A172 (cell line): ENCODE measurements around the gene TADA3. TPM values are rescaled to one million over a fixed set of nuclear protein-coding genes. Genes with fewer than 3 reads are reported as not detected.
A peak's percentile ranks its signal among the peaks of the same experiment; 100 is the strongest.
"Not testable (repeated sequence)": the region's sequence is repeated elsewhere in the genome, so short reads cannot be mapped to it uniquely, and the experiment has no call there.

ENCODE experiments used
- DNase-seq: peaks from one replicate; pipeline ENCODE4 v3.0.0-alpha.2; 2015; ENCODE audit warnings: low spot score
- total RNA-seq: library from RNA; depleted of rRNA; stranded (reverse); fragments of >200 nt; shearing (Covaris generic); gene quantifications from 2 replicates; pipeline ENCODE4 v1.2.3, GENCODE V29; 2014

TADA3 gene
- total RNA-seq, 1 experiment from 2014 or later = 150 TPM

DNA sequence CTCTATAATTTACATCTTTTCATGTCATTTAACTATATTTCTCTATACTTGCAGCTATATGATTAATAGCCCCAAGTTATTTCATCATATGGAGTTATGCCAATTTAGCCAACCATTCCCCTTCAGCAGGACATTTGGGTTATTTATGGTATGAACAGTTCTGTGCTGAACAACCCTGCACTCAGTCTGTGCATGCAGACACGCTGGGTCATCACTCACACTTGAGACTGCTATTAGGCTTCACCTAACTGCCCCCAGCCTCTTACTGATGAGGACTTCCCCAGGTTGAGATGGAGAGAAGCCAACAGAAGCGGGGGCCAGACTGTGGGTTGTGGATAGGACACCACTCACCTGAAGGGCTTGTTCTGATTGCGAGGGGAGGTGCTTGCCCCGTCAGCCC, 7.3 kb downstream of the TADA3 start:
- DNase-seq = no peak

DNA sequence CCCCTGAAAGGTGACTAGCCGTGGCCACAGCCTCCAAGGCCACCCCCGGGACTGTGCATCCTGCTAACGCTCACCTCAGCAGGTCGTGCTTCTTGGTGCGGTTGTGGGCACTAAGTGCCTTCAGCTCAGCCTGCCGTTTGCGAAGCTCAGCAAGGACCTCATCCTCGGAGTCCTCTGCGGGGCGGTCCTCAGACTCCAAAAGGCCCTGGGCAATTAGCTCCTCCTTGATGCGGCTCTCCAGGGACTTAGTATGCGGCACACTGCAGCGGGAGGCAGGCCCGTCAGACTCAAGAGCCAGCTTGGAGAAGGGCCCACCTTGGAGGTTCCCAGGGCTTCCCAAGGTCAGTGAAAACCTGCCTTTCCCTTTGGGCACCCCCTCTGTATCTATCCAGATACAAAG, 8.3 kb downstream of the TADA3 start:
- no peak for DNase-seq

DNA sequence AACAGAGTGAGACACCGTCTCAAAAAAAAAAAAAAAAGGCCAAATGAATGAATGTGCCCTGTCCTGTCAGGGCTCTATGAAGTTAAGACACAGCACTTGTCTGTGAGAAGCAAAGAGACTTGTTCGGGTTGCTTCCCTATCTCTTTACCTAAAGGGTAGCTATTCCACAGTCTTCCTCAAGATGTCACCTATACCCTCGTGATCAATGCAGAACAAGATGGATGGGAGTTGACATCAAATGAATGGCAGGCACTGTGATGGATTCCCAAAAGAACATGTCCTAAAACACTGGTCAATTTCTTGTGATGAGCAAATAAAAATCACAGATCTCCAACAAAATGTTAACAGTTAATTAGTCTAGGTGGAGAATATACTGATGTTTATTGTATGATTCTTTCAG, 9.5 kb downstream of the TADA3 start:
- DNase-seq = no peak

DNA sequence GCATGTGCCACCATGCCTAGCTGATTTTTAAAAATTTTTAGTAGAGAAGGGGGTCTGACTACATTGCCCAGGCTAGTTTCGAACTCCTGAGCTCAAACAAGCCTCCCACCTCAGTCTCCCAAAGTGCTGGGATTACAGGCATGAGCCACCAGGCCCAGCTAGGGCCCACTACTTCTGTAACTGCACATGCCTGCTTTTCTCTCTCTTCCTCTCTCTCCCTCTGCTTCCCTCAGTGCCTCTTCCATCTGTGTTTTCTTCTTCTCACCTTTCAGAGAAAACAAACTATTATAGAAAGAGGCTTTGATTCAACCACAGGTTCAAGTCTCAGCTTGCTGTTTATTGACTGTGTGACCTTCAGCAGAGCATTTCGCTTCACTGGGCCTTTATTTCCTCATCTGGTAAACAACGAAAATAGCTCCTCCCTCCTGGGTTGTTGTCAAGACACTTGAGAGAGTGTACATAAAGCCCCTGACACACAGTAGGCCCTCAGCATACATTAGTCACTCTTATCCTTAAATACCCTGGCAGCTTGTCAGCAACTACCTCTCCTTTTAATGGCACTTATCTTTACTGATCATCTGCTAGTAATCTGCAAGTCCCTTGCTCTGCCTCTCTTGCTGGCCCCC, 10.2 kb downstream of the TADA3 start:
- DNase-seq = no peak

DNA sequence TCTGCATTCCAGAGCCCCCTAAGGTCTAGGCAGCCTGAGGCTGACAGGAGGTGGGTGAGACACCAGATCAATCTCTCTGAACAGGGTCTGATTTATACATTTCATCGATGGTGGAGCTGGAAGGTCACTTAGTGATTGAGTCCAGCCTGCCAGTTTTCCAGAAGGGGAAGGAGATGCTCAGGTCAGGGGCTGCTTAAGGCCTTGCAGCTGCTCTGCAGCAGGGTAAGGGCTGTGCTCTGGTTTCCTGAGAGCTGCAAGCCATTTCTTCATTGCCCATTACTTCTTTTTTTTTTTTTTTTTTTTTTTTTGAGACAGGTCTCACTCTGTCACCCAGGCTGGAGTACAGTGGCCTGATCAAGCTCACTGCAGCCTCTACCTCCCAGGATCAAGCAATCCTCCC, 10.7 kb downstream of the TADA3 start:
- DNase-seq = no peak

DNA sequence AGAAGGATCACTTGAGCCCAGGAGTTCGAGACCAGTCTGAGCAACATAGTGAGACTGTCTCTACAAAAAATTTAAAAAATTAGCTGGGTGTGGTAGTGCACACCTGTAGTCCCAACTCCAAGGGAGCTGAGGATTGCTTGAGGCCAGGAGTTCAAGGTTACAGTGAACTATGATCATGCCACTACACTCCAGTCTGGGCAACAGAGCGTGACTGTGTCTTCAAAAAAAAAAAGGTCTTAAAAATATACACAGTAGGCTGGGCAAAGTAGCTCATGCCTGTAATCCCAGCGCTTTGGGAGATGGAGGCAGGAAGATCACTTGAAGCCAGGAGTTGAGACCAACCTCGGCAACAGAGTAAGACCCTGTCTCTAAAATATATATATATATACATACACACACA, 11.4 kb downstream of the TADA3 start:
- DNase-seq = no peak

DNA sequence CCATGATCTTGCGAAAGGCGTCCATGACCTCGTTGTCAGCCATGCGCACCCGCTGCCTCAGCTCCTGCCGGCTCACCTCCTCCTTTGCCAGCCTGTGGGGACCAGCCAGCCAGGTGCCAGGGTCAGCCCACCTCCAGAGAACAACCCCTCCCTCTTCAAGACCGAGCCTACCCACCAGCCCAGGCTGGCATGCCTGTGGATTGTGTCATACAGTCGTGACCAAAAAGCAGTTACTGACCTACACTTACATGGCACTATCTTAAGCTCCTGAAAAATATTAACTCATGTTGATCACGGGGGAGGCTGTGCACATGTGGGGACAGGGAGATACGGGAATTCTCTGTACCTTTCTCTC, 11.8 kb downstream of the TADA3 start:
- DNase-seq = no peak

DNA sequence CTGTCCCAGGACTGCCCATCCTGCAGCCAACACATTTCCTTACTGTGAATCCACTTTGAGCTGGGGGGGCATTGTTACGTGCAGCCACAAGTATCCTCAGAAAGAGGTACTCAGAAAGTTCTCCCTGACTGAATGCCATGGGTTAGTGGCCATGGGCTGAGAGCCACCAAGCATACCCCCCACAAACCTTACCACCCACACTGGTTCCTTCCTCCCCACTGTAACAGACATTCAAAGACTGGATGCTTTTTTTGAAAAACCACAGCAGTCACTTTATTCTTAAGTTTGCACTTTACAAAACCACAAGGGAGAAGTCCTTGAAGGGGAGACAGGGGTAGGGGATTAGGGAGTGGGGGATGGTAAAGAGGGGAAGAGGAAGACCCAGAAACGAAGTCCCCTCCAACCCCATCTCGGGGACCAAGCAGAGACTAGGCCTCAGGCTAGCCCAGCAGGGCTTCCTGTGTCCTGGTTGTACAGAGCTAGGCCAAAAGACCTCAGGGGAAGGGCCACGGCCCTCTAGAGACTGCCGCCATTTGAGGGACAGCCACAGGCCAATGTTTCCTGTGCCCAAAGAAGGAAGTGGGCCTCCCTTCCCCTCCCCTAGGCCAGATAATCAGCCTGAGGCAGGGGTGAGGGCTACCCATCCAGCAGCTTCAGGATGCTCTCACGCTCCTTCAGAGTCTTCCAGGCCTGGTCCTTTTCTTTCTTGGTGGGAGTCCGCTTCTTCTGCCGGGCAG, 12.4 kb downstream of the TADA3 start:
- DNase-seq = no peak

DNA sequence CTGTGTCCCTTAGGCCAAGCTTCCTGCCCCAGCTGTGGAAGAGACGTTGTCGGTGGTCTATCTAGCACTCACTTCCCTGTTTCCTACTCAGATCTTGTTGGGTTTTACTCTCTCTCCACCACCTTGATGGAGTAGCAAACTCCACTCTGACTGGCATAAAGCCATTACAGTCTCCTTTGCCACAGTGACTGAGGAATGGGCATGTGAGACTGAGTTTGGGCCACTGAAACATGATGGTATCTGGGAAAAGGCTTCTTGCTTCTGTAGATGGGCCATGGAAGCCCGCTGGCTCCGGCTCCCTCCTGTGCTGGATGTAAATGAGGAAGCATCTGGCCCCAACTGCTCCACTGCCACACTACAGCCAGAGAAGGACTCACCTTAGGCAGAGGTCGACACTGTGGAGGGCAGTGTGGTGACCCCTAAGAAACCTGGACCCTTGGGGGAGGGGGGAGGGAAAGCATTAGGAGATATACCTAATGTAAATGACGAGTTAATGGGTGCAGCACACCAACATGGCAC, 13.1 kb downstream of the TADA3 start:
- DNase-seq = no peak

DNA sequence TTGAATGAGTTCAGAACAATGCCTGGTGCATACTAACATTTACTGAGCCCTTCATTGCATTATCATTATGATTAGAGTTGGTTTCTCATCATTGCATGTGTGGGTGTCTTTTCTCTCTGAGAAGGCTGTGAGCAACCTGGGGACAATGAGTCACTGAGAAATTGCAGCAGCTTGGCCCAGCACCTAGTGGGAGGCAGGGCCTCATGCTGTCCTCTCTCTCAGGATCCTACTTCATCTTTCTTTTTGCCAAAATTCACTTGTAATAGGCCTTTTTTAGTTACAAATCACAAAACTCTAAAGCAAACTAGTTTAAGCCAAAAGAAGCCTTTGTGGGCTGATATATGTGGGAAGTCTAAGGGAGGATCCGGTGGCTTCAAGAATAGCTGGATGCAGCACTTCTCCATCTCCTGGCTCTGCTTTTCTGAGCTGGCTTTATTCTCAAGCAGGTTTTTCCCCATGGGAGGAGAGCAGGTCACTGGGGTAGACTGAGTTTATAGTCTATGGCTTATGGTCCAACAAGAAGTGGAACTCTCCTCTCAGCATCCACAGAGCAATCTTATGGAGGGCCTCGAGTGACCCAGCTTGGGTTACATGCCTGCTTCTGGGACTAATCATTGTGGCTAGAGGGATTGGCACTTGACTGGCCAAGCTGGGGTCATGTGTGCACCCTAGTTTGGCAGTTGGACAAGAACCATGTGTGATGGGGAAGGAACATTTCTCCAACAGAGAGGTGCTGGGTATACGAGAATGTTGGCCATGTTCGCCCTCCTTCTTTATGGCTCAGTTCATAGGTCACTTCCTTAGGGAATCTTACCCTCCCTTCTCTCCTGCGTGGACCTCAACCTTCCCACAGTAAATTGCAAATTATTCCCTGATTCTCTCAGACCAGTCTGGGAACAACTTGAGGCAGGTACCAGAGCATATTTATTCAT, 13.9 kb downstream of the TADA3 start:
- DNase-seq = no peak

DNA sequence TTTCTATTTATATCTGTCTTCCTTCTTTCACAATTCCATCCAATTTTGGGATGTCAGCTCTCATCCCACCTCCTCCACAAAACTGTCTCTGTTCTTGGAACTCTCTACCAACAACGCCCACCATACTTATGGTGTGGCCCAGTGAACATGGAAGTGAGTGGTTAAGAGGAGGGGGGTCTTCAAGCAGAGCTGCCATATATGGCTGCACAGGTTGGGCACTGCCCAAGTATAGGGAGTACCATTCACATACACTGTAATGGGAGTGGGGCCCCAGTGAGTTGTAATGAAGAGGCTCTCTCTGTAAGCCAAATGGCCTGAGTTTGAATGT, 14.6 kb downstream of the TADA3 start:
- DNase-seq = no peak

DNA sequence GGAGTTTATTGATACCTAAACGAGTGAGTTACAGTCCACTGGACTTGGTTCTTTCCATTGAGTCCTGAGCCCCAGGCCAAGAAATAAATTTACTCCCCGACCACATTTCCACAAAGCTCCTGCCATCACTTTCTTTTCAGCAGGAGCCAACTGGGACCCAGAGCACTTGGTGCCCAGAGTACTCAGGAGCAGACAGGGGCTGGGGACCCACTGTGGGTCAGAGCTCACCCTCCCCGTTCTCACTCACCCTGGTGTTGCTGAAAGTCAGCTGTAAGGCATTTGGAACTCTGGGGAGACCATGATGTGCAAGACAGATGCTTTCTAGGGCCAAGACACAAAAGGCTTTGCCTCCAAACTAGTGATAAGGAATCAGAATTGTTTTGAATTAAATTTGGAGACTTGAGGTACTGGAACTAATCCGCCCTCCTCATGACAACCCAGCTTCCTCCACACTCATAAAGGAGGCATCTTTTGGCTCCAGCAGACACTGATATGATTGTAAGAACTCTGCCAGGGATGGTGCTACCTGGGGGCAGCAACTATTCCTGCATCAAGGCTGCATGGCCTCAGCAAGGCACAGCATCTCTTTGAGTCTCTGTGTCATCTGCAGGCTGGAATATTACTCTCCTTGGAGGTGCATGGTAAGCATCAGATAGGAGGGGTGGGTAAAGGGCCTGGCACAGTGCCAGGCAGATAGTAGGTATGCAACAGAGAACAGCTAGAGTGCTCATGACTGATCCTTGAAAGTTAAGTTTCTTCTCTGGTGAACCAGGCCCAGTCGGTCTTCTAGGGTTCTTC, 15.2 kb downstream of the TADA3 start:
- DNase-seq = no peak

DNA sequence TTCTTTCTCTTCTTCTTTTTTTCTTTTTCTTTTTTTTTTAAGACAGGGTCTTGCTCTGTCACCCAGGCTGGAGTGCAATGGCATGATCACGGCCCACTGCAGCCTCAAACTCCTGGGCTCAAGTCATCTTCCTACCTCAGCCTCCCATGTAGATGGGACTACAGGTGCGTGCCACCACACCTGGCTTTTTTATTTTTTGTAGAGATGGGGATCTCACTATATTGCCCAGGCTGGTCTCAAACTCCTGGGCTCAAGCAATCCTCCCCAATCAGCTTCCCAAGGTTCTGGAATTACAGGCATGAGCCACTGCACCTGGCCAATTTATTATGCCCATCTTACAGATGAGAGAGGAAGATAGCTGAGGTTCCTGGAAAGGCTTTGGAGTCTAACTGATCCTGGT, 21.3 kb downstream of the TADA3 start:
- DNase-seq = not testable (repeated sequence)

DNA sequence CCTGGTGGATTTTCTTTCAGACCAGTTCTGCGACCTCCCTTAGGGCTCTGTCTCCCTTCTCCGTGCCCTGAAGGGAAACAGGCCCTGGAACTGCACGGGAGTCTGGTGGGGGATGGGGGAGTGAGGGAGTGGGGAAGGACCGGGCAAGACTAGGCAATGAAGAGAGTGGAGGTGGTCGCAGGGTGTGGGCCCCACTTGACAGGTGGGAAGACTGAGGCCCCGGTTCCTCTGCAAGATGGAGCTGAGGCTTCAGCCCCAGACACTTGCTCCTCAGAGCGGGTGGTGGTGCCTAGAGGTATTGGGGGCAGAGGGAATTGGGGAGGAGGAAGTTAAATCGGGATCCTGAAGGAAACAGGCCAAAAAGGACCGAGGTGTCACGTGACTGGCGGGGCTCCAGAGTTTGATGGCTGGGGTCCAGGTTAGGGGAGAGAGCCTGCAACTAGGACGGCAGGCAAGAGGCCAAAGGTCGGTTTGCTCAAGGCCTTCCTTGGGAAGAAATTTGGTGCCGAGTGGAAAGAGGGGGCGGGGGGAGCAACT, 21.9 kb downstream of the TADA3 start:
- DNase-seq = no peak

DNA sequence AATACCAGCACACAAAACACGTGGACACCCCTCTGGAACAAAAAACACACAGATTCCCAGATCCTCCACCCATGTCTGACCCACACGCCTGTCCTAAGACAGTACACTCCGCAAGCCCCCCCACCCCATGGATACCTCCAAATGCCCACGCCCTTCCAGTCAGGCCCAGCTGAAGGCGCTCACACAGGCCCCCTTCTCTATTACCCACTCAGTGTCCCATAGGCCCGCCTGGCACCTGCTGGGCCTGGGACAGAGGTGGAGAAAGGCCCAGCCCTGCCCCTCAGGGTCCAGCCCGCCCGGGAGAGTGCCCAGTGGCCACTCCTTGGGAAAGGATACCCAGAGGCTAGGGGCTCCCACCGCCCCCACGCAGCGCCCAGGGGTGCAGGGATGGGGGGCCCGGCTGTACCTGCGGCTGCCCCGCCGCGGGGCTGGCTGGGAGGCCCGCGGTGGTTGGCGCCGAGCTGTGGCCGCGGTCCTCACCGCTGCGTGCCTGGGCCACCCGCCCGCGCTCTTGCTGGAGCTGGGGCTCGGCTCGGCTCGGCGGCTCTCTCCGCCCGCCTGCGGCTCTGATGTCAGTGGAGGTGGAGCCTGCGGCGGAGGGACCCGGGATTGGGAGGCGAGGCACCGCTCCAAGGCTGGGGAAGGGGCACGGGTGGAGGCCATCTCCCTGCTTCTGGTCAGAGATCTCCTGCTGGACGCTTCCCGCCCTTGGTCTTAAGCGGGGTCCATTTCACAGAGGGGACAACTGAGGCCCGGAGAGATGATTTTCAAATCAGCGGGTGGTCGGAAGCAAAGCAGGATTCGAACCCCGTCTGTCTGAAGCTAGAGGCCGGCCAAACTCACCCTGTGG, 22.6 kb downstream of the TADA3 start, which contains the start of gene CAMK1:
Gene CAMK1 (minus strand): TSS at position 522 of the 850 bp plus-strand sequence. CDS start 2,198 bp downstream, outside the sequence.
- peak; percentile 35 for DNase-seq

DNA sequence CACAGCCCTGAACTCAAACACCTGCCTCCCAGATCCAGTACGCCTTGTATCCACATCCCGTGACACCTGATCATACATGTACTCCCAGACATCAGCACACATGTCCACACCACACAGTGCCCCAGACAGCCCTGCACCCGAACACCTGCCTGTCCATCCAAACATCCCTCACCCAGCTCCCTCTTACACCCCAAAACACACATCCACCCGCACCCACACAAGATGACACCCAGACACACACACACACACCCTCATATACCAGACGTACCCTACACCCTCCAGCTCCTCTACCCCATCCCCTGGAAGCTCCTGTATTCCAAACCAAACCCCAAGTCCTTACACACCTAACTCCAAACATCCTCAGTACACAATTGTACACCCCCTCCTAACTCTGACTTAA, 23.3 kb downstream of the TADA3 start:
- no peak for DNase-seq

DNA sequence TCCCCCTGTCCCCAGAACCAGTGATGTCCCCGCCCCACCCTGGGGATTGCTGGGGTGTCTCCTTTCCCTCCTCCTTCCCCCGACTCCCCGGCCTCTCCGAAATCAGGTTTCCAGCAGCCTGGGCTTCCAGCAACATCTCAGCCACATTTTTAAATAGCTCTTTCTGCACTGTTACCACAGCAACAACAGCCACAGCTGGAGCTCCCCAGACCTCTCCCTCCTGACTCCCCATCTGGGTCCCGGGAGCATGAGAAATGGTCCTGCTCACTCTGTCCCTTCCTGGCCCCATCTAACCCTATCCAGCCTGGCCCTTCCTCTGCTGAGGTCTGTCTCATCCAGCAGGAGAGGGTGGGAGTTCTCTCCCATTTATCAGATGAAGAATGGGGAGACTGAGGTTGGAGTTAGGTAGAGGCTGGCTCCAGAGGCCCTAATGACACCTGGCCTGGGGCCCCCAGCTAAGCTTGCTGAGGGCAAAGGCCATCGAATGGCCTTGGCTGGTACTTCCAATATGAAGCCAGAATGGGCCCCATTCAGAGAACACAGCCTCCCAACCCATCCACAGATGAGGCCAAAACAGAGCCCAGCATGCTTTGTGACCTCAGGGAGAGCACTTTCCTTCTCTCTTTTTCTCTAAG, 24.0 kb downstream of the TADA3 start:
- DNase-seq = no peak

DNA sequence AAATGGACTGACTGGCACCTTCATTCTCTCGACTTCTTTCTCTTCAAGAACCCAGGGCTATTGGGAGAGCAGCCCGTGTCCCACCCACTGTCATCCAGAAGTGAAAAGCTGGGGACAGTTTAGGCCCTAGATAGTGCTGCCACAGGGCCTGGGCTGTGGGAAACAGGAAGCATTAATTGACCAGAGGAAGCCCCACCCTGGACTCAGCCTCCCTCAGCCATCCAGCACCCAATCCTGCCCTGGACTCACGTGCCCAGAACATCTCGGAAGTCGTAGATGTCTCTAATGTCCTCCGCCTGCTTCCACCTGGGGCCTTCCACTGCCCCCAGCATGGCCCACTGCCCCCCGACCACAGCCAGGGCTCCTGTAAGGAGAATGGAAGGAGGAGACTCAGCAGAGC, 24.9 kb downstream of the TADA3 start:
- DNase-seq = no peak

DNA sequence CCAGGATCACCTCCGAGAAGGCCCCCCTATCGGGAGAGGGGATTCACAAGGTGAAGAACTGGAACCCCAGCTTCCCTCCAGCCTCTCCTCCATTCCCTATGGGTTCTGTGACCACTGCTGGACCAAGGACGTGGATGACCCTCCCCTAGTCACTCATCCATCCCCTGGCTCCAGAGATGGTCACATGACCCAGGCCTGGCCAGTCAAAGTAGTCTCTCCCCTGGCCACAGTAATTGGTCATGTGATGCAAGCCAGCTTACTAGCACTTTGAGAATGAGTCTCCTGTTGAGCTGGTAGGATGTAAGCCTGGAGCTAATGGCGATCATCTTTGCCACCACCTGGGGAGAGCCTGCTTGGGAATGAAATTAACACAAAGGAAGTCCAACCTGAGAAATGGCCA, 26.4 kb downstream of the TADA3 start:
- peak; percentile 34 for DNase-seq

DNA sequence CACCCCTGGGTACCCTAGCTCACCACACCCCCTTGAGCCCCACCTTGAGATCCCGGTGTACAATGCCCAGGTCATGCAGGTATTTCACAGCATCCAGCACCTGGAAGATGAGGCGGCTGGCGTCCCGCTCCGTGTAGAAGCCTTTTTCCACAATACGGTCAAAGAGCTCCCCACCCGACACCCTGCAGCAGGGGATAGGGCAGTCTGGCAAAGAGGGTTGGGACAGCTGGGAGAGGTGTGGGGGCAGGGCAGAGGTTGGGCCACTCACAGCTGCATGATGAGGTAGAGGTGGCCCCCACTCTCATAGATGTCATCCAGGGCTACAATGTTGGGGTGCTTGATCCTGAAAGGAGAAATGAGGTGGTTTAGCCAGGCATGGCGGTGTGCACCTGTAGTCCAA, 29.4 kb downstream of the TADA3 start:
- DNase-seq = no peak
